C4-2B (cell line): Measurements from ENCODE around the gene AKR1B1.
A peak's percentile ranks its signal among the peaks of the same experiment; 100 is the strongest.

Experiments used
- H3K27ac ChIP-seq: fragments of 450-650 bp; 2 replicates; pipeline ENCODE4 v1.5.1; 2017
- ZFX ChIP-seq: fragments of 450-650 bp; IDR thresholded peaks from 2 replicates; pipeline ENCODE4 v1.6.1; 2017
- TF ChIP-seq, protein P1 (sequence below): fragments of 450-650 bp; conservative IDR thresholded peaks from 2 replicates; pipeline ENCODE4 v1.5.1; 2017; ENCODE audit warnings: mild to moderate bottlenecking

The AKR1B1 gene

DNA sequence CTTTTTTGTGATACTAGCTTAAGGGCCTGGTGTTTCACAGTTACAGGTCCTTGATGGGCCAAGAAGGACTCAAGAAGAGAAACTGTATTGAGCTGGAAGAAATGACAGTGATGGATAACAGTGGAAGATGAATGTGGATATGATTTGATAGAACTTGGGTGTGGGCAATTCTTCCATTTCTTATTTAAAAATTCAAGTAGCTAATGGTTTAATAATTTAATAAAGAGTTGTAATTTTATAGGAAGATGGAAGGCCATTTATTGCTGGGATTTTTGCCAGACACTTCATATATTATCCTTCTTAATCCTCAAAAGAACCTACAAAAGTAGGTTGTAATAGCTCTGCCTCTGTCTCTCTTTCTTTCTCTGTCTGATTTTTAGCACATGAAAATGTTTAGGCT is 21.3 kb upstream of the AKR1B1 start:
- H3K27ac ChIP-seq: no peak overlapping the region
- TF ChIP-seq ZFX: no peak
- TF ChIP-seq, protein P1, sequence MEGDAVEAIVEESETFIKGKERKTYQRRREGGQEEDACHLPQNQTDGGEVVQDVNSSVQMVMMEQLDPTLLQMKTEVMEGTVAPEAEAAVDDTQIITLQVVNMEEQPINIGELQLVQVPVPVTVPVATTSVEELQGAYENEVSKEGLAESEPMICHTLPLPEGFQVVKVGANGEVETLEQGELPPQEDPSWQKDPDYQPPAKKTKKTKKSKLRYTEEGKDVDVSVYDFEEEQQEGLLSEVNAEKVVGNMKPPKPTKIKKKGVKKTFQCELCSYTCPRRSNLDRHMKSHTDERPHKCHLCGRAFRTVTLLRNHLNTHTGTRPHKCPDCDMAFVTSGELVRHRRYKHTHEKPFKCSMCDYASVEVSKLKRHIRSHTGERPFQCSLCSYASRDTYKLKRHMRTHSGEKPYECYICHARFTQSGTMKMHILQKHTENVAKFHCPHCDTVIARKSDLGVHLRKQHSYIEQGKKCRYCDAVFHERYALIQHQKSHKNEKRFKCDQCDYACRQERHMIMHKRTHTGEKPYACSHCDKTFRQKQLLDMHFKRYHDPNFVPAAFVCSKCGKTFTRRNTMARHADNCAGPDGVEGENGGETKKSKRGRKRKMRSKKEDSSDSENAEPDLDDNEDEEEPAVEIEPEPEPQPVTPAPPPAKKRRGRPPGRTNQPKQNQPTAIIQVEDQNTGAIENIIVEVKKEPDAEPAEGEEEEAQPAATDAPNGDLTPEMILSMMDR: no peak

DNA sequence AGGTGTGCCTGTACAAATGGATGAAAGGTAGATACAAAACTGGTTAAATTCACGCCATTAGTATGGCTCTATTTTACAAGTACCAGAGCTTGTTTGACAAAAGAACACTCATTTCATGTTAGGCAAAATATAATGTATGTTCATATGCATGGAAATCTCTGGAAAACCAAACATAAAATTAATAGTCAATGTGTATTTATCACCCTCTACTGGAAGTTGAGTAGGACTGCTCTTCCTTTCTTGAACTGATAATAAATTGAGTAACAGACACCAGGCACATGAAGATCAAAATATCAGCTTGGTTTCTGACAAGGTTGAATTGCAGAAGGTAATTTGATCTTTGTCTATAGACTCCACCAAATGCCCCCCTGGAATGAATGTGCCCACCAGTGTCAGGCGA is 19.8 kb upstream of the AKR1B1 start:
- no peak overlapping the region for H3K27ac ChIP-seq
- TF ChIP-seq, protein P1: peak; percentile 37
- no peak for TF ChIP-seq ZFX

DNA sequence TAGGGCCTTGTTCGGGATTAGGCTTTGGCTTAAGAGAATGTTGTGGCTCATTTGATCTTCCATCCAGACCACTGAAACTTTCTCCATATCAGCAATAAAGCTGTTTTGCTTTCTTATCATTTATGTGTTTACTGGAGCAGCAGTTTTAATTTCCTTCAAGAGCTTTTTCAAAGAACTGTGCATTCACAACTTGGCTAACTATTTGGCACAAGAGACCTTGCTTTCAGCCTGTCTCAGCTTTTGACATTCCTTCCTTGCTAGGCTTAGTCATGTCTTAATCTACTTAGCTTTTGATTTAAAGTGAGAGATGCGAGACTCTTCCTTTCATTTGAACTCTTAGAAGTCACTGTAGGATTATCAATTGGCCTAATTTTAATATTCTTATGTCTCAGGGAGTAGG is 19.1 kb upstream of the AKR1B1 start:
- TF ChIP-seq ZFX: no peak
- TF ChIP-seq, protein P1: no peak
- no peak overlapping the region for H3K27ac ChIP-seq

DNA sequence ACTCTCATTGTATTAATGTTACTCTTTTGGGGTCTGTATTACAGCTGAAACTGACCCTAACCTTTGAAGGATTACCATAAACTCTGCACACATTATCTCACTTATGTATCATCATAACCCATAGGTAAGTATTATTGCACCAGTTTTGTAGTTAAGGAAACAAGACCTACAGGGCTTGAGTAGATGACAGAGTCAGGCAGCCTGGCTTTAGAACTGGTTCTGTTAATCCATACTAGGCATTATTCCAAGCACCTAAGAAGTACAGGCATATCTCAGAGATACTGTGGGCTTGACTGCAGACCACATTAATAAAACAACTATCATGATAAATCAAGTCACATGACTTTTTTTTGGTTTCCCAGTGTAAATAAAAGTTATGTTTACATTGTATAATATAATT is 17.1 kb upstream of the AKR1B1 start:
- H3K27ac ChIP-seq: no peak overlapping the region
- TF ChIP-seq, protein P1: no peak
- TF ChIP-seq ZFX: no peak

DNA sequence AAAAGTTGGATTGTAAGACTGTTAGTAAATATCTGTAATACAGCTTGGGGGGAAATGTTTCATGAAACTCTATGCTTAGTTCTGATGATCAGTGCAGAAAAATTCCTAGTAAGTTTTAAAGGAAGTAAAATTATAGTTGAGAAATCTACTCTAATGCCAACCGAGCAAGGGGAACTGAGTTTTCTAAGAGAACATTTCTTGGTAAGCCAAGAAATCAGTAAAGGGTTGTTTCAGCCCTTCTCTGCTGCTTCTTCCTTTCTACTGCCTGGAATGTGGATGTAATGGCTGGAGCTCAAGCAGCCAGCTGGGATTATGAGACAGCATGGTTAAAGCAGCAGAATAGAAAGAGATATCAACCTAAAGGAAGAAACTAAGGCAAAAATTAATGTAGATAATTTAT is 15.9 kb upstream of the AKR1B1 start:
- no peak overlapping the region for H3K27ac ChIP-seq
- TF ChIP-seq ZFX: no peak
- TF ChIP-seq, protein P1: no peak

DNA sequence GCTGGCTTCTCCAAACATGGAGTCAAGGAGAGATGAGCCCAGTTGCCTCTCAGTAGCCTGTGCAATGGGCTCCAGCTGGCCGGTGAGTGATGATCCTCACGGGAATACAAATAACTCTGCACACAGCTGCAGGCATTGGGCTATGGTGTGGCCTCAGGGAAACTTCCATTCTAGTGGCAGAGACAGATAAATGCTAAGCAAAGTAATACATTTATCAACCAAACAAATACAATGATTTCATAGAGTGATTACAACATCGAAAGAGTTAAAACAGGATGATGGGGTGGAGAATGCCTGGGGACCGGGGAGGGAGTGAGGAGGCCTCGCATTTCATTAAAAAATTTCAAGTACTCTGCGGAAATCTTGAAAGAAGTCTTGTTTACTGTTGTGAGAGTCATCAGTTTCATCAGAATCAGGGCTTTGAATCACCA is 15.0 kb upstream of the AKR1B1 start:
- TF ChIP-seq, protein P1: no peak
- TF ChIP-seq ZFX: no peak
- no peak overlapping the region for H3K27ac ChIP-seq

DNA sequence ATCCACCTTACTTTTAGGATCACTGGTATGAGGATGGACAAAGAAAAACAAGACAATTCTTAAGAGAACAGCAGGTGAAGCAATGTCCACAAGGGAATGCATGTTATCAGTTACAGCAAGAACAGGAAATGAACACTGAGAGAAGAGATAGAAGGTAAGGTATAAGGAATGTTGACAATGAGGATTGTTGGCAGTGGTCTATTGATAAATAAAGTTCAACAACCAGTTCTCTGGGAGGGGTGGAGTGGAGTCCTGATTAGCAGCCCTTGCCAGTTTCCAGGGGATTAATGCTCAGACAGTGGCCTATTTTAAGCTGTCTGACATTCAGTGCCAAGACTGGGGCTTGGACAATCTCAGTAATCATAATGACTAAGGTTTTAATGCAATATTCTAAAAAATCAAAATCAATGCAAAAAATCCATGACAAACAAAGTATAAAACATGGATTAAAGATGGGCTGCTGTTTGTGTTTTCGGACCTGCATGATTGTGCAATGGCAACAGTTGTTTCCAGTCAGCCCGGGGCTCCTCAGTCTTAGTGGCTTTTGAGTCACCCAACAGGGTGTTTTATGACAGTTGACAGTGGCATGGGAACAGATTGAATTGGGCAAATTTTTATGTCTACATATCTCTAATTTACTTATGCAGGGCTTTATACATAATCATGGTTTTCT is 13.8 kb upstream of the AKR1B1 start:
- no peak for TF ChIP-seq ZFX
- TF ChIP-seq, protein P1: no peak
- H3K27ac ChIP-seq: no peak overlapping the region
